ENCODE data around the gene MOSPD3.

Gene MOSPD3

DNA sequence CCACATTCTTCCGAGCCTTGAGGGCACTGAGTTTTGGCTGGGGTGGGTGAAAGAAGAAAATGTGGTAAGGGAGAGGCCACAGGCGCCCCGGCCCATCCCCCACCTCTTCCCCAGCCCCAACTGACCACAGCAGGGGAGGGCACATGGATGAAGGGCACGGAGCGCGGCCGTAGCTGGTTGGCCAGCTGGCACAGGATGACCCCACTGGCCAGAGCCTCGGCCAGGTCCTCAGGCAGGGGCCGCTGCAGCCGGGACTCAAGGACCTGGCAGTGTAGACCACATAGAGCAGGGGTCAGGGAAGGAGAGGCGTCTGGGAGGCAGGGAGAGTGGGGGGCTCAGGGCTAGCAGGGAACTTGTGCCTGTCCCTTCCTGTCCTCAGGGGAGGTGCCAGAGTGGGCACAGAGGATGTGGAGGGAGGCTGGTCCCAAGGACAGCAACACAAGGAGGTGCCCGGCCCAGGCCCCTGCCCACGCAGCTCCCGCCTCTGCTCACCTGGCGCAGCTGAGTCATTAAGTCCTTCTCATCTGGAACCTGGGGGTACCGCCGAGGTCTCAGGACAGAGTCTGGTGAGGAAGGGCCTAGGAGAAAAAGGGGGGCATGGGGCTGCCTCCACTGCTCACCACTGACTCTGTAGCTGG, 36.5 kb upstream of the MOSPD3 start:
- no peak for DNase-seq

DNA sequence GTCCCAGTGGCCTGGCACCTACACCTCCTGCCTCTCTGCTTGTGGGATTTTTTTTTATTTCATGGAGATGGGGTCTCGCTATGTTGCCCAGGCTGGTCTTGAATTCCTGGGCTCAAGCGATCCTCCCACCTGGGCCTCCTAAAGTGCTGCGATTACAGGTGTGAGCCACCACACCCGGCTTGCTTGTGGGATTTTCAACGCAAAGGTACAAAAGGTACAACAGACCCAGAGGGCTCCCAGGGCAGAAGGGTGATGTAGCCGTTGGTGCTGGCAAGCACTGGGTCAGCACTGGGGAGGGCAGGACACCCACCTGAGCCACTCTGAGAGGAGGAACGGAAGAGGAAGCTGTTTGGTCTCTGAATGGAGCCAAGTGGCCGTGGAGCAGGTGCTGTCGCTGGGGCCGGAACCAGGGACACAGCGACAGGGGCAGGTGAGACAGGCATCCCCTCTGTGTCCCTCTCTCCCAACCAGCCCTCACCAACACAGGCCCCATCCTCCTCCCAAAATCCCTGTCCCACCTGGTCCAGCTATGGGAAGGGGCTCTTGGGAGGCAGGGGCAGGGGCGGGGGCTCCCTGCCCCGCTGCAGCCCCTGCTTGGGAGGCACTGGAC, 35.9 kb upstream of the MOSPD3 start:
- no peak for DNase-seq

DNA sequence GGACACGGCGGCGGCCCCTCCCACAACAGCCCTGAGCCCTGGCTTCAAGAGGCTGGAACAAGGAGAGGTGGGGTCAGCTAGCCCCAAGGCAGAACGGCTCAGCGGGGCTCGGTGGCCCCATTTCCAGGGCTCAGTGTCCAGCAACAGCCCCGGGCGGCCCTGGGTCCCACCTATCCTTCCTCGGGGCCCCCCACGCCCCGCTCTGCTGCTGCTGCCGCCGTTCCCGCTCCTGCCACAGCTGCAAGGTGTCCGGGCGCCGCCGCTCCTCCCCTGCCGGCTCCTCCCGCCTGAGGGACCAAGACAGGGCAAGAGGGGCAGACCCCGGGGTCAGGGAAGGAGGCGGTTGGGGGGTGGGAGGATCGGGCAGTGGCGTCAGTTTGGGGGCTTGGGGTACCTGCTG, 35.2 kb upstream of the MOSPD3 start:
- DNase-seq, result no peak

GRCh38 chr7:100577507-100577906, 34.8 kb upstream of the MOSPD3 start:
- no peak for DNase-seq

GRCh38 chr7:100578246-100579183, 33.8 kb upstream of the MOSPD3 start:
- no peak for DNase-seq

GRCh38 chr7:100580466-100581283, 31.7 kb upstream of the MOSPD3 start:
- DNase-seq, result no peak

DNA sequence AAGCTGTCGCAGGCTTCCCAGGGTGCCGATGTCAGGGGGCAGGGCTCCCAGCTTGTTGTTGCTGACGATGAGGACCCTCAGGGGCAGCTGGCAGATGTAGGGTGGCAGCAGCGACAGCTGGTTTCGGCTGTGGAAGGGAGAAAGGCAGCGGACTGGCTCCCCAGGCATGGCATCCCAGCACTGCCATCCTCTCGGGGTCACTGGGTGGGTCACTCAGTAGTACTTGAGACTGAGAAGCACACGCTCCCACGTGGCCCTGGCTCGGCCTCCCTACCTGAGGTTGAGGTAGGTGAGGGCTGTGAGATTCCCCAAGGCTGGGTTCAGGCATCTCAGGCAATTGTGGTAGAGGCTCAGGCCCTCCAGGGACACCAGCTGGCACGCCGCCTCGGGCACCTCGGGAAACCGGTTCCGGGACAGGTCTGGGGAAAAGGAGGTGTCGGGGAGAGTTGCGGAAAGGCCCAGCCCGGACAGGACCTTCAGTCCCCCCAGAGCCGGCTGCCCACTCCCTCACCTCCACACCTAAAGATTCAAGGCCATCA, 30.2 kb upstream of the MOSPD3 start:
- DNase-seq, result no peak

GRCh38 chr7:100582650-100583049, 29.7 kb upstream of the MOSPD3 start:
- no peak for DNase-seq

DNA sequence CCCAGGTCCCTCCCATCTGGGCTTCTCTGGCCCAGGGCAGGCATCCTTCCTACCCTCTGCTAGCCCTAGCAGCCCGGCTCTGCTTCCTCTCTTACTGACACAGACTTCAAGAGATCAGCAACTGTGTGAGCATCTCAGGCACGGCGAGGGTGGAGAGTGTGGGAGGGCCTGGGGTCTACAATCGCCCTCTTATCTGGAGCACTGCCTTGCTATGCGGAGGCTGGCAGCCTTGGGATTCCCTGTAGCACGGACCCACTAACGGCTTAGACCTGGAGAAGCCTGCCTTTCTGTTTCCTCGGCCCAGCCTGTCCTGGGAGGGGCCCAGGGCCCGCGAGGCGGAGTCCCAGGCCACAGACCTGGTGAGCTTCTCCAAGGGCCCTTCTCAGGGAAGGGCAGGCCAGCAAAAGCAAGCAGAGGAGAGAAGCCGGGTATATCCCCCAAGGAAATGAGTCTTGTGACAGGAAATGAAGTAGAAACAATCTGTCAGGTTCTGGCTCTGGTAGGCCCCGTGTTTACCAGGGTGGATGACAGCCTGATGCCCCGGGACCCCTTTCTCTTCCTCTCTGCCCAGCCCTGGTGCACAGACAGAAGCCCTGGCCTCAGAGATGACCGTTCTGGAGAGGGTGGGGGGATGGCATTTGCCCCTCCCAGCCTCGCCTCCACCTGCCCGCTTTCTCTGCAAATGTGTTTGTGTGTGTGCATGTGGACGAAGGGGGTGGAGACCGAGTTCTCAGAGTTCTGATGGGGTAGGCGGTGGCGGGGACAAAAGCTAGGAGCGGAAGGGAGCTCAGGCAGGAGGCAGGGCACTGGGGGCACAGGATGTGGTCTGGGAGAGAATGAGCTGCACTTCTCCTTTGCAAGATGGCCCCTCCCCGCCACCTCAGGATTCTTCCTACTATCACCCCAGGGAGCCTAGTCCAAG, 28.9 kb upstream of the MOSPD3 start:
- DNase-seq, result no peak

DNA sequence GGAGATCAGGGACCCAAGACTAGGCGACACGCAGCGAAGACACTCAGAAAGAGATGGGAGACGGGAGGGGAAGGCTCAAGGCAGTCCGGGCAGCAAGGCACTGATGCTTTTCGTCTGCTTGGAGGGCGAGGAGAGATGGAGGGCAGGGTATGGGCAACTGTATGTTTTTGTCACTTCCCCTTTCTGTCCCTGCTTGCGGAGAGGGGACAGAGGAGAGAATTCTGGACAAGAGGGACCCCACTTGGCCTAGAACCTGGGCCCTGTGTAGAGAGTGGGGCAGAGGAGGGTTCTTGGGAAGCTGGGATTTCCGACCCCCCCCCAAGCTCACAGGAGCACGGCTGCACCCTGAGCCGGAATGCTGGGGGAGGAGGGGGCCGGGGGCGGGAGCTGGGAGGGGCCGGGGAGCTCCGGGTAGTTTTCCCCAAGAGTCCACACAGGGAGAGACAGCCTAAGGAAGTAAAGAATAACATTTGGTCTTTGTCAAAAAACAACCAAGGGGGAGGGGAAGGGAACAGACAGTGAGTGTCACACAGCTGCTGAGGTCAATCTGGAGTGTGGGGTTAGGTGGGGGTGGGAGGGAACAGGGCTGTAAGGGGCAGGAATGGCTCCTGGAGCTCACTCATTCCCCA, 28.2 kb upstream of the MOSPD3 start:
- no peak for DNase-seq

DNA sequence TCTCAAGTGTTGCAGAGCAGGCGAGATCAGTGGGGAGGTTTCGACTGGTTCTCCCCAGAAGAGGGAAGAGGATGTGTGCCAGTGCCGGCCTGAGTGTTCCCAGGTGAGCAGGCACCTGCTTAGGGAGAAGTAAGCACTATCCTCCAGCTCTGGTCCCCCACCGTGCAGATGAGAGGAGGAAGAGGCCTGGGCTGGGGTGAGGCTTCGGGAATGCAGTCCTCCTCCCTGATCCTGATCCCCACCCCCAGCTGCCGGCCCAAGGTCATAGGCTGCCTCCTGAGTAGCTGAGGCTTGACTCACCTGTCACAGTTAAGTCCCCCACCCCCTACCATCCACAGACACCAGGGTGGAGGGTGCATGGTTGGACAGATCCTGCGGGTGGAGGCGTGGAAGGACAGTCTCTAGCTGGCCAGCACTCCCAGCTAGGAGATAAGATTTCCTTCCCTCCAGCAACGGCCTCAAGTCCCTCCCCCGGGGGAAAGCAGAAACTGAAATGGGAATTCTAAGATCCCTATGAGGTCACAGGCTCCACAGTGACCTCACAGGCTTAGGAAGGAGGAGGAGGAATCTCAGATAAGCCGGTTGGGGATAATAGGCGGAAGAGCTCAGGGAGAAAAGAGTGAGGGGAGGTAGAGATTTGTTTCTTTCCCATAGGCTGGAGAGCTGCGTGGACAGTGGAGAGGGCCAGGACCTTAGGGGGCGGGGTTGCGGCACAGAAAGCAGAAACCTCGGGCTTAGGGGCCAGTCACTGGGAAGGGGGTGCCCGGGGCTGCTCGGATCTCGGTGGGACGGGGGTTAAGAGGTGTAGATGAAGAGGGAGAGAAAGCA, 27.4 kb upstream of the MOSPD3 start:
- no peak for DNase-seq

- DNase-seq, result no peak
Observed at GRCh38 chr7:100585511-100586265, 26.7 kb upstream of the MOSPD3 start, which contains the start of gene LRCH4. TSS of gene LRCH4 (minus strand) at chr7:100586129. CDS start at chr7:100586100, 29 bp downstream.

- peak; percentile 97 to 100 for DNase-seq
Observed at GRCh38 chr7:100586266-100587025, 25.9 kb upstream of the MOSPD3 start, which contains the start of gene FBXO24. TSS of gene FBXO24 (plus strand) at chr7:100586328. CDS start at chr7:100586626, 298 bp downstream.

DNA sequence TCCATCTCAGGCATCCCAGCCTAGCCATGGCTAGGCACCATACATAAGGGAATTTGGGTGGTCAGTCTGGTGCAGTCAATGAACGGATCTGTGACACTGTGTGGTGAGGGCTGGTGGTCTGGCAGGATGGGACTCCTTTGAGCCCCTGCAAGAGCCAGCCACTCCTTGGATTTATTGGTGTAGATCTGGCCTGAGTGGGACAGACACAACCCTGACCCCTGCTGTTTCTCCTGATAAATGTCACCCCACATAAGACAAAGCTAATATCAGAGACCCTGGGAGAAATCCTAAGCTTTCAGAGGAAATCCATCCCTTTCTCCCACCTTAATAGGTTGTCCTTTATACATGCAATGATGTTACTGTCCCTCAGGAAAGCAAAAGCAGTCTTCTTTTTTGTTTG, 23.9 kb upstream of the MOSPD3 start:
- DNase-seq, result no peak

GRCh38 chr7:100589341-100589947, 22.9 kb upstream of the MOSPD3 start:
- no peak for DNase-seq

DNA sequence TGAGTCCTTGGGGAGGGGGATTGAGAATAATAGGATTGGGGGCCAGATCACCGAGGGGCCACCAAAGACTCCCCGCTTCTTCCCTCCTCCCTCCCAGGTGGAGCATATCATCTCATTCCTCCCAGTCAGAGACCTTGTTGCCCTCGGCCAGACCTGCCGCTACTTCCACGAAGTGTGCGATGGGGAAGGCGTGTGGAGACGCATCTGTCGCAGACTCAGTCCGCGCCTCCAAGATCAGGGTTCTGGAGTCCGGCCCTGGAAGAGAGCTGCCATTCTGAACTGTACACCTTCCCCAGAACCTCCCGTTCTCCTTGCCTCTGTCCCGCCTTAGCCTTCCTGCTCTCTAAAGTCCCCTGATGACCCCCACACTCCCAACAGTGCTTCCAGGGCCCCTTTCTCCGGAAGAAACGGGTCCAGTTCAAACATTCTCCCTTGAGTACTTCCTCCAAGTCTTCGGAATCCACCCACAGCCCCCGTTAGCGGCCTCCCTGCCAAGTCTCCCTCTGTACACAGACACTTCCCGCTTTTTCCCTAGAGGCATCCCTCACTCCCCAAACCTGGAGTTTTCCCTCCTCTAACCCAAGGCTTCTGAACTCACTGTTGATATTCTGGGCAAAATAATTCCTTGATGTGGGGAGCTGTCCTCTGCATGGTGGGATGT, 22.1 kb upstream of the MOSPD3 start:
- no peak for DNase-seq

DNA sequence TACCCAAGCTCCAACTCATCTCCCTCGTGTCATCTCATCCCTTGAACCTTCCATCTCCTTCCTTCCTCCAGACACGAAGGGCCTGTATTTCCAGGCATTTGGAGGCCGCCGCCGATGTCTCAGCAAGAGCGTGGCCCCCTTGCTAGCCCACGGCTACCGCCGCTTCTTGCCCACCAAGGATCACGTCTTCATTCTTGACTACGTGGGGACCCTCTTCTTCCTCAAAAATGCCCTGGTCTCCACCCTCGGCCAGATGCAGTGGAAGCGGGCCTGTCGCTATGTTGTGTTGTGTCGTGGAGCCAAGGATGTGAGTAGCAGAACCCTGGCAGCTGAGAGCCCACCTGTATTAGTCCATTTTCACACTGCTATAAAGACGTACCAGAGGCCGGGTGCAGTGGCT, 20.7 kb upstream of the MOSPD3 start:
- no peak for DNase-seq
